ENCODE data around the gene SGK1.

DNA sequence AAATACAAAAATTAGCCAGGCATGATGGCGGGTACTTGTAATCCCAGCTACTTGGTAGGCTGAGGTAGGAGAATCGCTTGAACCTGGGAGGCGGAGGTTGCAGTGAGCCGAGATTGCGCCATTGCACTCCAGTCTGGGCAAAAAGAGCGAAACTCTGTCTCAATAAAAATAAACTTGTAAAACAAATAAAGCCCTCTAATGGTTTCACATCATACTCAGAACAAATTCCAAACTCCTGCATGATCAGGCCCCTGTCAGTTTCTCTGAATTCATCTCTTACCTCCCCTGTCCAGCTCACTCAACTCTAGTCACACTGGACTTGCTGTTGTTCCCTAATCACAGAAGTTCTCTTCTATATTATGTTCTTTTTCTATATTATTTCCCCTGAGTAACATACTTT lies 43.1 kb upstream of the SGK1 start:
- no peak for TF ChIP-seq POLR2A (IDR thresholded peaks at IDR 0.05)
- TF ChIP-seq, protein P1, sequence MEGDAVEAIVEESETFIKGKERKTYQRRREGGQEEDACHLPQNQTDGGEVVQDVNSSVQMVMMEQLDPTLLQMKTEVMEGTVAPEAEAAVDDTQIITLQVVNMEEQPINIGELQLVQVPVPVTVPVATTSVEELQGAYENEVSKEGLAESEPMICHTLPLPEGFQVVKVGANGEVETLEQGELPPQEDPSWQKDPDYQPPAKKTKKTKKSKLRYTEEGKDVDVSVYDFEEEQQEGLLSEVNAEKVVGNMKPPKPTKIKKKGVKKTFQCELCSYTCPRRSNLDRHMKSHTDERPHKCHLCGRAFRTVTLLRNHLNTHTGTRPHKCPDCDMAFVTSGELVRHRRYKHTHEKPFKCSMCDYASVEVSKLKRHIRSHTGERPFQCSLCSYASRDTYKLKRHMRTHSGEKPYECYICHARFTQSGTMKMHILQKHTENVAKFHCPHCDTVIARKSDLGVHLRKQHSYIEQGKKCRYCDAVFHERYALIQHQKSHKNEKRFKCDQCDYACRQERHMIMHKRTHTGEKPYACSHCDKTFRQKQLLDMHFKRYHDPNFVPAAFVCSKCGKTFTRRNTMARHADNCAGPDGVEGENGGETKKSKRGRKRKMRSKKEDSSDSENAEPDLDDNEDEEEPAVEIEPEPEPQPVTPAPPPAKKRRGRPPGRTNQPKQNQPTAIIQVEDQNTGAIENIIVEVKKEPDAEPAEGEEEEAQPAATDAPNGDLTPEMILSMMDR (IDR thresholded peaks at IDR 0.05): no peak

Measured in Peyer's patch (tissue), 4 donors.